Right lobe of liver (tissue), 6 donors: ENCODE results near the gene ZNF45. TPM values are rescaled to one million over a fixed set of nuclear protein-coding genes. Genes with fewer than 3 reads are reported as not detected.
"Not testable (repeated sequence)": the region's sequence is repeated elsewhere in the genome, so short reads cannot be mapped to it uniquely, and the experiment has no call there.

ENCODE experiments used
- ATAC-seq, 4 donors: fragments of 200-7000 bp; cut with Tn5 transposase; one replicate each; pipeline ENCODE4 v1.9.1; 2020; ENCODE audit warnings: mild to moderate bottlenecking in 4 of 4, moderate library complexity in 4 of 4
- DNase-seq, 3 donors: peaks; one replicate each; pipeline ENCODE4 v3.0.0-alpha.2; 2020
- H3K27ac ChIP-seq, 3 donors: fragments of 200-600 bp; one replicate each; pipeline ENCODE4 v1.8.0; 2022
- H3K27me3 ChIP-seq, 2 donors: fragments of 200-600 bp; one replicate each; pipeline ENCODE4 v1.8.0; 2022
- H3K36me3 ChIP-seq, 4 donors: fragments of 200-600 bp; sonication (generic) in 1 of 4; one replicate each; pipeline versions ENCODE4 v1.5.1 to v1.8.0; 2017 to 2022; ENCODE audit warnings: control low read depth in 1 of 4
- H3K4me1 ChIP-seq, 4 donors: fragments of 200-600 bp; sonication (generic) in 1 of 4; one replicate each; pipeline versions ENCODE4 v1.5.1 to v1.8.0; 2017 to 2022; ENCODE audit warnings: control low read depth in 1 of 4
- H3K4me3 ChIP-seq, 3 donors: fragments of 200-600 bp; one replicate each; pipeline ENCODE4 v1.8.0; 2022
- H3K9me3 ChIP-seq, 4 donors: fragments of 200-600 bp; sonication (generic) in 1 of 4; one replicate each; pipeline versions ENCODE4 v1.5.1 to v1.8.0; 2017 to 2022; ENCODE audit warnings: control low read depth in 1 of 4
- POLR2A ChIP-seq: fragments of 450-650 bp; IDR thresholded peaks from one replicate; pipeline ENCODE4 v1.6.1; 2017; ENCODE audit warnings: antibody characterized with exemption, mild to moderate bottlenecking
- WGBS: methylation state at CpG from one replicate; pipeline ENCODE4 v1.1.6; 2018; ENCODE audit warnings: low coverage, low lambda C conversion rate; ENCODE audit not compliant: insufficient coverage; ENCODE audit errors: missing lambda C conversion rate; 5-methylcytosine and 5-hydroxymethylcytosine counted together
- intact Hi-C, 2 donors: fragments of 100-400 bp; cut with DNase I; formaldehyde crosslinking; loops; one replicate each; pipeline versions ENCODE4 v1.11.2 to v1.14.1; 2022
- small RNA-seq, 2 experiments: library from RNA; depleted of rRNA; stranded (forward); fragments of <200 nt; gene quantifications; one replicate each; pipeline ENCODE3, GENCODE V24; 2016
- total RNA-seq, 6 experiments: library from RNA; depleted of rRNA in 2 of 6; stranded (reverse); fragments of >200 nt in 2 of 6; fragmentation: NEBNext Ultra II Directional in 3 of 6; extraction: Animal tissue kit (Norgen Biotek cat#: 25700) in 3 of 6; gene quantifications; one replicate each; pipeline versions ENCODE4 v1.1.0 to v1.2.4, GENCODE V29; 2016 to 2023
- TF ChIP-seq, protein P1 (sequence below), 4 donors: fragments of 200-600 bp in 3 of 4; fragments of 450-650 bp in 1 of 4; IDR thresholded peaks; one replicate each; pipeline versions ENCODE4 v1.5.1 to v1.8.0; 2016 to 2022; ENCODE audit warnings: antibody characterized with exemption in 4 of 4, mild to moderate bottlenecking in 2 of 4
- donor health status: DM: no; HTN: yes; CAD: no.
- donor health status: DM: no; HTN: no; CAD: no.
- donor health status: DM: no; HTN: no; CAD: no.
- donor health status: DM: no; HTN: yes; CAD: no.
- donor health status: DM: no; HTN: yes; CAD: no.

ZNF45 gene
- total RNA-seq, 6 experiments from 2014 or later = 2.9 to 5.4 (median 4.7) TPM

DNA sequence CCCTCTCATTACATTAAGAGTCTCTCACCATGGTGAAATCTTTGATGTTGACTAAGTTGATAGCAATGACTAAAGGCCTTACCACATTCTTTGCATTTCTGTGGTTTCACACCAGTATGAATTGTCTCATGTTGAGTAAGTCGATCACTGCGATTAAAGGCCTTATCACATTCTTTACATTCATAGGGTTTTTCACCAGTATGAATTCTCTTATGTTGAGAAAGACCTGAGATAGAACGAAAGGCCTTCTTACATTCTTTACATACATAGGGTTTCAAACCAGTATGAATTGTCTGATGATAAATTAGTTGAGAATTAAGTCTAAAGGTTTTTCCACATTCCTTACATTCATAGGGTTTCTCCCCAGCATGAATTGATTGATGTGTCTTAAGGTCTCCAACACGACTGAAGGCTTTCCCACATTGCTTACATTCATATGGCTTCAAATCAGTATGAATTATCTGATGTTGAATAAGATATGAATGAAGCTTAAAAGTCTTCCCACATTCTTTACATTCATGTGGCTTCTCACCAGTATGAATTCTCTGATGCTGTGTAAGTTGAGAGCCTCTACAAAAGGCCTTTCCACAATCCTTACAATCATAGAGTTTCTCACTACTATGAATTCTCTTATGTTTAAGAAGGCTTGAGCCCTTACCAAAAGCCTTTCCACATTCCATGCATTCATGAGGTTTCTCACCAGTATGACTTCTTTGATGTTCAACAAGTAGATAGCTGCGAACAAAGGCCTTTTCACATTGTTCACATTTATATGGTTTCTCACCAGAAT, 62.3 kb downstream of the ZNF45 start:
- no peaks in the 10 kb centered on the region for H3K36me3 ChIP-seq
- H3K9me3 ChIP-seq = peaks cover 0 to 66% (median 20%) of the 10 kb centered on the region in 4 donors
- H3K27me3 ChIP-seq = no peaks in the 10 kb centered on the region
- DNase-seq (no peak), ATAC-seq (no peak)
- 84% methylated on average over 5 of the region's 5 CpGs for WGBS
- H3K27ac ChIP-seq = no peak overlapping the region
- TF ChIP-seq, protein P1, sequence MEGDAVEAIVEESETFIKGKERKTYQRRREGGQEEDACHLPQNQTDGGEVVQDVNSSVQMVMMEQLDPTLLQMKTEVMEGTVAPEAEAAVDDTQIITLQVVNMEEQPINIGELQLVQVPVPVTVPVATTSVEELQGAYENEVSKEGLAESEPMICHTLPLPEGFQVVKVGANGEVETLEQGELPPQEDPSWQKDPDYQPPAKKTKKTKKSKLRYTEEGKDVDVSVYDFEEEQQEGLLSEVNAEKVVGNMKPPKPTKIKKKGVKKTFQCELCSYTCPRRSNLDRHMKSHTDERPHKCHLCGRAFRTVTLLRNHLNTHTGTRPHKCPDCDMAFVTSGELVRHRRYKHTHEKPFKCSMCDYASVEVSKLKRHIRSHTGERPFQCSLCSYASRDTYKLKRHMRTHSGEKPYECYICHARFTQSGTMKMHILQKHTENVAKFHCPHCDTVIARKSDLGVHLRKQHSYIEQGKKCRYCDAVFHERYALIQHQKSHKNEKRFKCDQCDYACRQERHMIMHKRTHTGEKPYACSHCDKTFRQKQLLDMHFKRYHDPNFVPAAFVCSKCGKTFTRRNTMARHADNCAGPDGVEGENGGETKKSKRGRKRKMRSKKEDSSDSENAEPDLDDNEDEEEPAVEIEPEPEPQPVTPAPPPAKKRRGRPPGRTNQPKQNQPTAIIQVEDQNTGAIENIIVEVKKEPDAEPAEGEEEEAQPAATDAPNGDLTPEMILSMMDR (IDR thresholded peaks at IDR 0.05) = no peak
- TF ChIP-seq POLR2A = no peak
- H3K4me1 ChIP-seq = no peaks in the 10 kb centered on the region
- intact Hi-C loops = no loop called here
- no peak overlapping the region for H3K4me3 ChIP-seq

DNA sequence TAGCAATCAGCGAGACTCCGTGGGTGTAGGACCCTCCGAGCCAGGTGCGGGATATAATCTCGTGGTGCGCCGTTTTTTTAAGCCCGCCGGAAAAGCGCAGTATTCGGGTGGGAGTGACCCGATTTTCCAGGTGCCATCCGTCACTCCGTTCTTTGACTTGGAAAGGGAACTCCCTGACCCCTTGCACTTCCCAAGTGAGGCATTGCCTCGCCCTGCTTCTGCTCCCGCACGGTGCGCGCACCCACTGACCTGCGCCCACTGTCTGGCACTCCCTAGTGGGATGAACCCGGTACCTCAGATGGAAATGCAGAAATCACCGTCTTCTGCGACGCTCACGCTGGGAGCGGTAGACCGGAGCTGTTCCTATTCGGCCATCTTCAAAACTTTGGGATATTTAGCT, 68.2 kb downstream of the ZNF45 start:
- 92% methylated on average over 11 of the region's 28 CpGs for WGBS

More for the DNA sequence above, 68.2 kb downstream of the ZNF45 start:
- H3K27me3 ChIP-seq, H3K4me3 ChIP-seq, DNase-seq, ATAC-seq, H3K4me1 ChIP-seq, H3K27ac ChIP-seq, H3K36me3 ChIP-seq, intact Hi-C loops: not testable (repeated sequence)
- H3K9me3 ChIP-seq = peaks cover 0 to 24% (median 9%) of the 10 kb centered on the region in 4 donors

Small RNAs within 50 kb of the gene (small RNA-seq; reads per million reads assigned to genes)
- gene AC006213.5 = 0 reads per million in 2 experiments

Other genes with a start within 250 kb of the ZNF45 start
- gene IRGC, start 219.2 kb downstream of the ZNF45 start, total RNA-seq = not detected
- 10 to 100 TPM in 2 of 6 experiments, 1 to 10 TPM in 4; 6.5 to 13.5 (median 9.8) TPM for gene SMG9, start 180.3 kb downstream of the ZNF45 start, total RNA-seq
- 1 to 10 TPM in 1 of 6 experiments, under 1 TPM in 4, not detected in 1; 0.18 to 1.4 (median 0.27) TPM for gene KCNN4, start 154.3 kb downstream of the ZNF45 start, total RNA-seq
- gene LYPD5, start 132.8 kb downstream of the ZNF45 start, total RNA-seq = under 1 TPM in 2 of 6 experiments, not detected in 4; 0.80 to 0.87 TPM
- gene ZNF283, start 108.0 kb downstream of the ZNF45 start, total RNA-seq = 1 to 10 TPM; 1.7 to 4.0 (median 2.2) TPM
- 1 to 10 TPM in 1 of 6 experiments, under 1 TPM in 4, not detected in 1; 0.26 to 1.4 (median 0.66) TPM for gene ZNF404, start 51.3 kb downstream of the ZNF45 start, total RNA-seq
- 1 to 10 TPM in 5 of 6 experiments, under 1 TPM in 1; 0.50 to 2.9 (median 1.6) TPM for gene ZNF221, start 15.9 kb upstream of the ZNF45 start, total RNA-seq
- 1 to 10 TPM; 1.9 to 5.8 (median 3.1) TPM for gene ZNF155, start 48.9 kb upstream of the ZNF45 start, total RNA-seq
- gene ZNF230, start 67.7 kb upstream of the ZNF45 start, total RNA-seq = 1 to 10 TPM; 1.0 to 5.8 (median 1.8) TPM
- gene ZNF222, start 90.1 kb upstream of the ZNF45 start, total RNA-seq = 1 to 10 TPM in 5 of 6 experiments, under 1 TPM in 1; 0.87 to 1.8 (median 1.2) TPM
- 1 to 10 TPM in 5 of 6 experiments, under 1 TPM in 1; 0.80 to 2.4 (median 1.7) TPM for gene ZNF223, start 116.8 kb upstream of the ZNF45 start, total RNA-seq
- gene ZNF284, start 136.9 kb upstream of the ZNF45 start, total RNA-seq = under 1 TPM; 0.35 to 0.68 (median 0.56) TPM
- gene ZNF224, start 159.1 kb upstream of the ZNF45 start, total RNA-seq = 10 to 100 TPM in 2 of 6 experiments, 1 to 10 TPM in 4; 6.9 to 13.6 (median 8.0) TPM
- gene ZNF225, start 178.1 kb upstream of the ZNF45 start, total RNA-seq = 1 to 10 TPM in 5 of 6 experiments, under 1 TPM in 1; 0.74 to 2.2 (median 1.8) TPM
- 1 to 10 TPM; 2.4 to 5.6 (median 3.5) TPM for gene ZNF234, start 206.3 kb upstream of the ZNF45 start, total RNA-seq
- gene ZNF226, start 229.8 kb upstream of the ZNF45 start, total RNA-seq = 10 to 100 TPM in 1 of 6 experiments, 1 to 10 TPM in 5; 5.2 to 10.7 (median 8.1) TPM